Measurements from ENCODE around the gene ZNF438. TPM values are rescaled to one million over a fixed set of nuclear protein-coding genes. Genes with fewer than 3 reads are reported as not detected.

The ZNF438 gene
- total and polyA plus RNA-seq, 2 of the 8 experiments (the other 6 are each of a cell fraction or from before 2014, with no cell fraction given), result 0.95 to 1.7 TPM

GRCh38 chr10:31000071-31000782, 31.4 kb downstream of the ZNF438 start:
- H3K9me3 ChIP-seq (ENCODE audit: insufficient read depth in 2 of 2, low read depth in 1 of 2, low read length in 1 of 2), result 0 out of 4 replicates have a peak, but pooled peaks cover 0 to under 1% of the 10 kb centered on the region in 2 experiments
- no peak overlapping the region for H3K14ac ChIP-seq (ENCODE audit: insufficient read length)
- FAIRE-seq (no peak), DNase-seq (ENCODE audit: low read depth in 1 of 2, low spot score in 2 of 2) (no peak)
- no peak overlapping the region for H3K56ac ChIP-seq (replicated peaks; ENCODE audit: insufficient read length, low read depth, low read length)
- H3K4me1 ChIP-seq (replicated peaks in 1 of 4; ENCODE audit: control insufficient read depth in 3 of 4, insufficient read depth in 4 of 4, low read length in 3 of 4), result no peaks in the 10 kb centered on the region
- H4K5ac ChIP-seq (ENCODE audit: insufficient read length, low read depth, low read length), result no peak overlapping the region
- no peak overlapping the region for H2AFZ ChIP-seq (ENCODE audit: low read length)
- no peaks in the 10 kb centered on the region for H3K23me2 ChIP-seq (ENCODE audit: low read depth, low read length)
- no peak overlapping the region for H3K4me2 ChIP-seq (ENCODE audit: insufficient read depth in 1 of 2, low read depth in 2 of 2, low read length in 2 of 2)
- no peak overlapping the region for H4K91ac ChIP-seq (replicated peaks; ENCODE audit: insufficient read length, low read length)
- no peak overlapping the region for H4K8ac ChIP-seq (ENCODE audit: extremely low read depth, insufficient read depth, low read length)
- H3K23ac ChIP-seq (ENCODE audit: insufficient read length), result no peak overlapping the region
- H3K27me3 ChIP-seq (replicated peaks in 1 of 4; ENCODE audit: control insufficient read depth in 3 of 4, extremely low read depth in 1 of 4, insufficient read depth in 3 of 4, low read length in 3 of 4), result no peaks in the 10 kb centered on the region
- H3K27ac ChIP-seq (ENCODE audit: low read depth, low read length), result no peak overlapping the region
- H2BK12ac ChIP-seq (ENCODE audit: low read depth, low read length), result no peak overlapping the region
- no peaks in the 10 kb centered on the region for H3K79me2 ChIP-seq (ENCODE audit: control insufficient read depth in 1 of 2, insufficient read depth in 2 of 2, low read length in 2 of 2)
- no peak overlapping the region for H2AK5ac ChIP-seq (ENCODE audit: low read depth, low read length)
- TF ChIP-seq JUN (IDR thresholded peaks at IDR 0.05; ENCODE audit: low read depth, low read length) (no peak), CHD2 (IDR thresholded peaks at IDR 0.05; ENCODE audit: low read length) (no peak), CBX5 (IDR thresholded peaks at IDR 0.05; ENCODE audit: low read depth, low read length) (no peak), KDM5A (IDR thresholded peaks at IDR 0.05; ENCODE audit: low read length) (no peak), BACH1 (IDR thresholded peaks at IDR 0.05; ENCODE audit: low read length) (no peak), NANOG (IDR thresholded peaks at IDR 0.05; ENCODE audit: insufficient read depth, low read depth, low read length, poor library complexity, severe bottlenecking) (no peak), TBP (IDR thresholded peaks at IDR 0.05; ENCODE audit: low read depth, low read length) (no peak)
- 95% methylated on average over 3 of the region's 3 CpGs; no CpG with 5 or more reads in 1 of the 2 experiments for WGBS, 2 experiments (ENCODE audit: extremely low coverage in 1 of 2, insufficient coverage in 1 of 2, insufficient read length in 1 of 2, insufficient replicate concordance in 2 of 2, low coverage in 1 of 2, low lambda C conversion rate in 2 of 2, missing lambda C conversion rate in 1 of 2)
- no peak overlapping the region for H3K9ac ChIP-seq (replicated peaks in 1 of 4; ENCODE audit: extremely low read depth in 1 of 4, low read depth in 3 of 4, low read length in 3 of 4)
- no peak overlapping the region for H2BK5ac ChIP-seq (ENCODE audit: low read depth, low read length)
- ChIA-PET POLR2A (ENCODE audit: partially characterized antibody) (interaction anchor here (0.6 kb wide), 1 partner anchor 32 kb away, joined by 3 read pairs; no protein-coding TSS in a partner anchor), CTCF (ENCODE audit: partially characterized antibody) (interaction anchor here (0.9 to 1.2 kb wide), 2 partner anchors 9 to 104 kb away, joined by 3 to 4 read pairs; no protein-coding TSS in a partner anchor)
- no peak overlapping the region for H3K4ac ChIP-seq (replicated peaks; ENCODE audit: insufficient read length, low read depth, low read length)
- no peaks in the 10 kb centered on the region for H4K20me1 ChIP-seq (replicated peaks in 1 of 2; ENCODE audit: control insufficient read depth in 1 of 2, insufficient read depth in 2 of 2, low read length in 2 of 2)
- H2BK15ac ChIP-seq (ENCODE audit: low read length), result no peak overlapping the region
- H3K4me3 ChIP-seq (ENCODE audit: extremely low read depth in 1 of 4, insufficient read depth in 2 of 4, low read depth in 3 of 4, low read length in 4 of 4), result no peak overlapping the region
- no peaks in the 10 kb centered on the region for H3K36me3 ChIP-seq (ENCODE audit: control insufficient read depth in 2 of 4, insufficient read depth in 4 of 4, low read length in 3 of 4)
- no peak overlapping the region for H3K18ac ChIP-seq (ENCODE audit: extremely low read depth, low read length)
- H2BK120ac ChIP-seq (replicated peaks; ENCODE audit: low read depth, low read length), result no peak overlapping the region
- H2BK20ac ChIP-seq (ENCODE audit: low read length), result no peak overlapping the region
- H3K79me1 ChIP-seq (ENCODE audit: low read depth, low read length), result no peaks in the 10 kb centered on the region
